A549 (cell line): Measurements from ENCODE around the gene HJV. TPM values are rescaled to one million over a fixed set of nuclear protein-coding genes. Genes with fewer than 3 reads are reported as not detected.

Experiments
- ATAC-seq, 2 experiments: fragments of 200-7000 bp in 1 of 2; fragments of >200 bp in 1 of 2; cut with Nextera tagmentation in 1 of 2; cut with Tn5 transposase in 1 of 2; 3 replicates each; pipeline versions ENCODE4 v1.8.0 to v1.9.1; 2018 to 2020; ENCODE audit warnings: mild to moderate bottlenecking in 1 of 2, moderate library complexity in 1 of 2
- CTCF ChIA-PET: fragments of 300-600 bp; sonication (Branson Sonifier 250); formaldehyde crosslinking; extraction: SDS; loops from one replicate; lab custom pipeline; 2021; ENCODE audit warnings: antibody characterized with exemption, inconsistent platforms; lab: Yijun Ruan, JAX
- POLR2A ChIA-PET: fragments of 350-600 bp; formaldehyde crosslinking; extraction: SDS; loops from one replicate; lab custom pipeline; 2021; ENCODE audit warnings: antibody characterized with exemption, inconsistent platforms; lab: Yijun Ruan, JAX
- DNase-seq, 2 experiments: peaks; one replicate each; pipeline versions ENCODE4 v3.0.0 to v3.0.0-alpha.2; 2011 to 2016; ENCODE audit warnings: low read depth in 1 of 2, low spot score in 1 of 2
- FAIRE-seq: peaks from 2 replicates; lab custom pipeline; 2011; peaks lifted over from hg19 to GRCh38; lab: Jason Lieb, UNC
- H3K27ac ChIP-seq, 2 experiments: fragments of >200 bp; sonication (Bioruptor Twin); formaldehyde crosslinking; 3 replicates each; pipeline ENCODE4 v1.5.1; 2016 to 2017
- H3K4me1 ChIP-seq: fragments of >200 bp; sonication (Bioruptor Twin); formaldehyde crosslinking; 3 replicates; pipeline ENCODE4 v1.6.1; 2016
- H3K4me2 ChIP-seq: fragments of >200 bp; sonication (Bioruptor Twin); formaldehyde crosslinking; 3 replicates; pipeline ENCODE4 v1.6.1; 2016
- H3K4me3 ChIP-seq: fragments of >200 bp; sonication (Bioruptor Twin); formaldehyde crosslinking; 3 replicates; pipeline ENCODE4 v1.5.1; 2016
- H3K9me3 ChIP-seq: fragments of >200 bp; sonication (Bioruptor Twin); formaldehyde crosslinking; 3 replicates; pipeline ENCODE4 v1.6.1; 2016
- CBX2 ChIP-seq: fragments of 200-600 bp; sonication (generic); IDR thresholded peaks from 2 replicates; pipeline ENCODE4 v1.6.1; 2016; ENCODE audit warnings: low read depth, mild to moderate bottlenecking, borderline replicate concordance
- CHD2 ChIP-seq: fragments of 150-350 bp; IDR thresholded peaks from 2 replicates; pipeline ENCODE4 v1.6.1; 2014; ENCODE audit warnings: low read length; ENCODE audit not compliant: partially characterized antibody
- CTCF ChIP-seq: fragments of >200 bp; sonication (Bioruptor Twin); formaldehyde crosslinking; IDR thresholded peaks from 3 replicates; pipeline ENCODE4 v1.5.1; 2016
- E2F6 ChIP-seq: IDR thresholded peaks from 2 replicates; pipeline ENCODE4 v1.6.1; 2012; ENCODE audit warnings: low read depth, borderline replicate concordance
- HDAC2 ChIP-seq: fragments of 200-600 bp; sonication (generic); IDR thresholded peaks from 2 replicates; pipeline ENCODE4 v1.6.1; 2016
- HOXB13 ChIP-seq: fragments of 250-450 bp; sonication (Bioruptor Pico); IDR thresholded peaks from 2 replicates; pipeline ENCODE4 v1.5.0; 2020; ENCODE audit warnings: low read depth, mild to moderate bottlenecking, moderate library complexity
- KDM1A ChIP-seq: fragments of 200-600 bp; sonication (generic); IDR thresholded peaks from 2 replicates; pipeline ENCODE4 v1.6.1; 2016; ENCODE audit warnings: low read depth, mild to moderate bottlenecking
- KDM5A ChIP-seq: fragments of 200-600 bp; sonication (generic); IDR thresholded peaks from 2 replicates; pipeline ENCODE4 v1.6.1; 2016; ENCODE audit warnings: antibody characterized with exemption, mild to moderate bottlenecking
- MAFK ChIP-seq: fragments of 450-650 bp; IDR thresholded peaks from 2 replicates; pipeline ENCODE4 v1.6.1; 2014; ENCODE audit not compliant: partially characterized antibody
- PHF8 ChIP-seq: fragments of 200-600 bp; sonication (generic); IDR thresholded peaks from 2 replicates; pipeline ENCODE4 v1.6.1; 2016; ENCODE audit warnings: low read depth, mild to moderate bottlenecking, antibody characterized with exemption, moderate library complexity, borderline replicate concordance
- RAD21 ChIP-seq, 2 experiments: fragments of >200 bp in 1 of 2; sonication (Bioruptor Twin) in 1 of 2; formaldehyde crosslinking in 1 of 2; IDR thresholded peaks in 1 of 2; conservative IDR thresholded peaks in 1 of 2; 2 replicates in 1 of 2; 3 replicates in 1 of 2; pipeline ENCODE4 v1.6.1; 2012 to 2018; ENCODE audit warnings: inconsistent platforms in 1 of 2
- RFX5 ChIP-seq: fragments of 450-650 bp; IDR thresholded peaks from 2 replicates; pipeline ENCODE4 v1.7.1; 2014; ENCODE audit warnings: antibody characterized with exemption, mild to moderate bottlenecking, moderate library complexity
- SMC3 ChIP-seq: fragments of >200 bp; sonication (Bioruptor Twin); formaldehyde crosslinking; IDR thresholded peaks from 3 replicates; pipeline ENCODE4 v1.6.1; 2018; ENCODE audit warnings: inconsistent platforms
- WGBS: methylation state at CpG from one replicate; pipeline ENCODE4 v1.1.6; 2017; ENCODE audit errors: missing lambda C conversion rate; 5-methylcytosine and 5-hydroxymethylcytosine counted together
- polyA plus RNA-seq, 4 experiments: library from polyadenylated mRNA; depleted of rRNA in 3 of 4; stranded (reverse); fragments of >200 nt; fragmentation: RNase III in 1 of 4; extraction: RNeasy Plus Mini Kit Qiagen cat#74134 plus additional on column Dnase treatment in 1 of 4; gene quantifications; 2 replicates in 3 of 4; 3 replicates in 1 of 4; pipeline ENCODE4 v1.2.3, GENCODE V29; 2011 to 2017
- TF ChIP-seq, protein P1 (sequence below): fragments of 150-350 bp; IDR thresholded peaks from 2 replicates; pipeline ENCODE4 v1.6.1; 2014; ENCODE audit warnings: low read depth, mild to moderate bottlenecking, low read length
- TF ChIP-seq, protein P2 (sequence below): IDR thresholded peaks from 2 replicates; pipeline ENCODE4 v1.6.1; 2012

HJV gene
- polyA plus RNA-seq, 2 of the 4 experiments (the other 2 are of a cell fraction): not detected

DNA sequence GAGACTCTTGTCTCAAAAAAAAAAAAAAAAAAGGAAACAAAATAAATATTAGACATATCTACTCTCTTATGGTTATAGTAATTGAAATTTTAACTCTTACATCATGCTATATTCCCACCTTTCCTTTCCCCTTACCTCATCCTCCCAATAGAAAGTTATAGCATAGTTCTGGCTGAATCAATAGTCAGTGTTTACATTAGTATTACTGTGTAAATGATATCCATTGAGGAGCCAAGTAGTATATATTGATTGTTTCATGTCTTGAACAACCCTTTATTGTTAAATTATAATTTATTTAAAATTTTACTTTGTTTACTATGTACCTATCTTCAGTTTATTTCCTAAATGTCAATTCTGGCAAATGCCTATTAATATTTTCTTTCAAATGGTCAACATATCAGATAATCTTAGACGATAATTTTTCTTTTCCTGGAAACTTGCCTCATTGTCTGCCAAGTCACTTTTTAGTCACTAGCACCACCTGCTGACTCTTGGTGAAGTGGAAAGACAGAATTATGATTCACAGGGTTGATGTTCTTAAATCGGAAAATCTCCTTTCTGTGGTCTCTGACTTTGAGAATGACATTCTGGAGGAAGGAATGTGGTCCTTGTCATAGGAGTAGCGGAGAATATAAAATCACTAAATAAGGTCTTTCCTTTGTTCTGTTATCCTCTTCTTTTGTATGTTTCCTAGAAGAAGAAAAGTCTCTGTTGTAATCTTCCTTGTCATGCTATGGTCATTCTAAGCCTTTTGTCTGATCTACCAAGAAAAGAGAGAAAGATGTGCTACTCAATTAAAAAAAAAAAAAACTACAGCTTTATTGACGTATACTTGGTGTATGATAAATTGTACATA lies 8.6 kb downstream of the HJV start:
- CTCF ChIA-PET: interaction anchor here (0.6 to 21.3 kb wide), 14 partner anchors 9 to 185 kb away, joined by 3 to 566 read pairs (median 4); partner anchors contain the start of genes HJV, LIX1L, NUDT17 and TXNIP
- DNase-seq (peak; percentile 69 to 82), FAIRE-seq (peak; percentile 54), ATAC-seq (peak; percentile 70 to 83; a peak in 5 of 6 replicates)
- H3K4me3 ChIP-seq: no peak overlapping the region
- 1% methylated on average over 4 of the region's 4 CpGs for WGBS
- POLR2A ChIA-PET: no interaction called here
- H3K27ac ChIP-seq: no peak overlapping the region
- H3K9me3 ChIP-seq: no peaks in the 10 kb centered on the region
- peaks cover 3% of the 10 kb centered on the region; the same call in 1 of the 3 replicates for H3K4me1 ChIP-seq
- peak overlapping the region; percentile 13; the same call in 1 of the 3 replicates for H3K4me2 ChIP-seq
- TF ChIP-seq SMC3 (peak; percentile 80), CTCF (peak; percentile 96), RAD21 (conservative IDR thresholded peaks at IDR 0.05 in 1 of 2, IDR thresholded peaks at IDR 0.05 in 1 of 2) (peak; percentile 93 to 96), KDM5A (no peak)

GRCh38 chr1:146010126-146010738 lies 11.3 kb downstream of the HJV start:
- DNase-seq (no peak), ATAC-seq (no peak), FAIRE-seq (no peak)
- 90% methylated on average over 8 of the region's 8 CpGs for WGBS
- ChIA-PET POLR2A (no interaction called here), CTCF (interaction anchor here (2.5 to 21.3 kb wide), 4 partner anchors 24 to 165 kb away, joined by 7 to 566 read pairs (median 68); partner anchors contain the start of genes NUDT17 and TXNIP)
- Histone ChIP-seq H3K4me3 (no peak overlapping the region), H3K4me2 (no peak overlapping the region), H3K27ac (no peak overlapping the region), H3K9me3 (no peaks in the 10 kb centered on the region), H3K4me1 (peaks cover 5% of the 10 kb centered on the region; the same call in 1 of the 3 replicates)
- TF ChIP-seq CBX2 (no peak), MAFK (no peak)

- CTCF ChIA-PET: interaction anchor here (0.6 to 21.3 kb wide), 35 partner anchors 10 to 181 kb away, joined by 3 to 566 read pairs (median 4); partner anchors contain the start of genes HJV, ITGA10, LIX1L and NUDT17
- FAIRE-seq (no peak), ATAC-seq (no peak), DNase-seq (no peak)
- H3K27ac ChIP-seq: no peak overlapping the region
- no peak overlapping the region for H3K4me2 ChIP-seq
- H3K9me3 ChIP-seq: no peaks in the 10 kb centered on the region
- H3K4me1 ChIP-seq: peaks cover 3% of the 10 kb centered on the region; the same call in 1 of the 3 replicates
- H3K4me3 ChIP-seq: no peak overlapping the region
- TF ChIP-seq CTCF (peak; percentile 3; the same call in 1 of the 3 replicates), PHF8 (no peak)
- TF ChIP-seq, all 56 proteins: peak for 1
- POLR2A ChIA-PET: interaction anchor here (1.0 kb wide), 1 partner anchor 80 kb away, joined by 5 read pairs; the partner anchor contains the start of gene RBM8A
- WGBS: 72% methylated on average over 8 of the region's 8 CpGs
These were observed 13.9 kb downstream of the HJV start for GRCh38 chr1:146007489-146008133.

GRCh38 chr1:146001709-146002108 lies 19.8 kb downstream of the HJV start:
- POLR2A ChIA-PET: no interaction called here
- no peak for DNase-seq
- Histone ChIP-seq H3K4me3 (no peak overlapping the region), H3K4me2 (no peak overlapping the region), H3K9me3 (no peaks in the 10 kb centered on the region), H3K27ac (no peak overlapping the region; a peak in 1 of 6 replicates), H3K4me1 (0 out of 3 replicates have a peak, but pooled peaks cover 3% of the 10 kb centered on the region)
- no peak for FAIRE-seq
- CTCF ChIA-PET: interaction anchor here (1.7 to 21.3 kb wide), 2 partner anchors 15 to 156 kb away, joined by 4 to 566 read pairs; partner anchors contain the start of genes NUDT17 and TXNIP
- ATAC-seq: no peak
- WGBS: 86% methylated on average over 2 of the region's 2 CpGs
- no peak for TF ChIP-seq CHD2
- TF ChIP-seq HOXB13 (CRISPR knock-in tag): no peak
- no peak for TF ChIP-seq KDM1A
- TF ChIP-seq, protein P1, sequence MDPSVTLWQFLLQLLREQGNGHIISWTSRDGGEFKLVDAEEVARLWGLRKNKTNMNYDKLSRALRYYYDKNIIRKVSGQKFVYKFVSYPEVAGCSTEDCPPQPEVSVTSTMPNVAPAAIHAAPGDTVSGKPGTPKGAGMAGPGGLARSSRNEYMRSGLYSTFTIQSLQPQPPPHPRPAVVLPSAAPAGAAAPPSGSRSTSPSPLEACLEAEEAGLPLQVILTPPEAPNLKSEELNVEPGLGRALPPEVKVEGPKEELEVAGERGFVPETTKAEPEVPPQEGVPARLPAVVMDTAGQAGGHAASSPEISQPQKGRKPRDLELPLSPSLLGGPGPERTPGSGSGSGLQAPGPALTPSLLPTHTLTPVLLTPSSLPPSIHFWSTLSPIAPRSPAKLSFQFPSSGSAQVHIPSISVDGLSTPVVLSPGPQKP: no peak
- TF ChIP-seq, protein P2, sequence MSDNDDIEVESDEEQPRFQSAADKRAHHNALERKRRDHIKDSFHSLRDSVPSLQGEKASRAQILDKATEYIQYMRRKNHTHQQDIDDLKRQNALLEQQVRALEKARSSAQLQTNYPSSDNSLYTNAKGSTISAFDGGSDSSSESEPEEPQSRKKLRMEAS: no peak
- no peak for TF ChIP-seq CTCF
- TF ChIP-seq HDAC2: no peak
- TF ChIP-seq RFX5: no peak
- TF ChIP-seq E2F6: no peak
